GM13976 (cell line): Measurements from ENCODE around the gene CHN1.

Source experiments
- DNase-seq: peaks from one replicate; pipeline ENCODE4 v3.0.0; 2012; ENCODE audit warnings: low spot score
- CTCF ChIP-seq: IDR thresholded peaks from 2 replicates; pipeline ENCODE4 v1.5.1; 2012; ENCODE audit warnings: borderline replicate concordance, mild to moderate bottlenecking; ENCODE audit not compliant: insufficient read depth; ENCODE audit errors: extremely low read depth, missing control alignments, control extremely low read depth
- in situ Hi-C: fragments of 300-500 bp; cut with MboI; formaldehyde crosslinking; loops from one replicate; pipeline ENCODE4 v1.12.0; 2022; ENCODE audit warnings: low sequenced_read_pairs, mixed read lengths, inconsistent platforms; ENCODE audit not compliant: unreplicated experiment

Gene CHN1

GRCh38 chr2:174774886-174775285 lies 230.3 kb downstream of the CHN1 start:
- in situ Hi-C loops = loop anchor here (25.0 kb wide), 1 partner anchor 212 kb away; no protein-coding TSS in a partner anchor
- no peak for TF ChIP-seq CTCF
- DNase-seq = no peak

GRCh38 chr2:174773215-174773614 lies 232.0 kb downstream of the CHN1 start:
- DNase-seq = no peak
- in situ Hi-C loops = loop anchor here (25.0 kb wide), 1 partner anchor 214 kb away; no protein-coding TSS in a partner anchor

GRCh38 chr2:174772472-174772801 lies 232.7 kb downstream of the CHN1 start:
- in situ Hi-C loops = loop anchor here (25.0 kb wide), 1 partner anchor 215 kb away; no protein-coding TSS in a partner anchor
- TF ChIP-seq CTCF = no peak
- DNase-seq = no peak

More at GRCh38 chr2:174773215-174773614, 232.0 kb downstream of the CHN1 start:
- TF ChIP-seq CTCF = no peak

GRCh38 chr2:174771631-174772471 lies 233.3 kb downstream of the CHN1 start:
- in situ Hi-C loops = loop anchor here (25.0 kb wide), 1 partner anchor 215 kb away; no protein-coding TSS in a partner anchor
- DNase-seq = peak; percentile 72
- peak; percentile 72 for TF ChIP-seq CTCF

GRCh38 chr2:174771136-174771535 lies 234.0 kb downstream of the CHN1 start:
- DNase-seq = no peak
- in situ Hi-C loops = loop anchor here (25.0 kb wide), 1 partner anchor 216 kb away; no protein-coding TSS in a partner anchor

GRCh38 chr2:174768557-174768956 lies 236.6 kb downstream of the CHN1 start:
- no peak for DNase-seq
- TF ChIP-seq CTCF = no peak
- in situ Hi-C loops = loop anchor here (25.0 kb wide), 1 partner anchor 219 kb away; no protein-coding TSS in a partner anchor

More at GRCh38 chr2:174771136-174771535, 234.0 kb downstream of the CHN1 start:
- no peak for TF ChIP-seq CTCF
